Measurements from ENCODE around the gene ANKRD12. TPM values are rescaled to one million over a fixed set of nuclear protein-coding genes. Genes with fewer than 3 reads are reported as not detected.

Gene ANKRD12
- total RNA-seq, 1 donor: 32.0 TPM

GRCh38 chr18:9106800-9107584, 29.6 kb upstream of the ANKRD12 start:
- no peak for DNase-seq (ENCODE audit: low read depth)
- peak overlapping the region; percentile 21 for H3K4me3 ChIP-seq (ENCODE audit: low read depth, low read length)
- no peak for TF ChIP-seq CTCF (IDR thresholded peaks at IDR 0.05; ENCODE audit: insufficient read depth, low read depth, low read length)

GRCh38 chr18:9108911-9109310, 27.7 kb upstream of the ANKRD12 start:
- H3K4me3 ChIP-seq (ENCODE audit: low read depth, low read length): no peak overlapping the region
- no peak for DNase-seq (ENCODE audit: low read depth)
- no peak for TF ChIP-seq CTCF (IDR thresholded peaks at IDR 0.05; ENCODE audit: insufficient read depth, low read depth, low read length)

- TF ChIP-seq CTCF (IDR thresholded peaks at IDR 0.05; ENCODE audit: insufficient read depth, low read depth, low read length): no peak
- H3K4me3 ChIP-seq (ENCODE audit: low read depth, low read length): no peak overlapping the region
- peak; percentile 59 for DNase-seq (ENCODE audit: low read depth)
Observed at GRCh38 chr18:9109523-9109922, 27.1 kb upstream of the ANKRD12 start.

GRCh38 chr18:9113468-9114149, 23.0 kb upstream of the ANKRD12 start:
- no peak overlapping the region for H3K4me3 ChIP-seq (ENCODE audit: low read depth, low read length)
- DNase-seq (ENCODE audit: low read depth): no peak
- no peak for TF ChIP-seq CTCF (IDR thresholded peaks at IDR 0.05; ENCODE audit: insufficient read depth, low read depth, low read length)

GRCh38 chr18:9115984-9116383, 20.6 kb upstream of the ANKRD12 start:
- no peak overlapping the region for H3K4me3 ChIP-seq (ENCODE audit: low read depth, low read length)
- no peak for DNase-seq (ENCODE audit: low read depth)
- no peak for TF ChIP-seq CTCF (IDR thresholded peaks at IDR 0.05; ENCODE audit: insufficient read depth, low read depth, low read length)

- DNase-seq (ENCODE audit: low read depth): peak; percentile 79
- TF ChIP-seq CTCF (IDR thresholded peaks at IDR 0.05; ENCODE audit: insufficient read depth, low read depth, low read length): no peak
- H3K4me3 ChIP-seq (ENCODE audit: low read depth, low read length): no peak overlapping the region
Observed at GRCh38 chr18:9117980-9118841, 18.4 kb upstream of the ANKRD12 start.
